Stimulated activated CD4-positive, alpha-beta T cell treated with anti-CD3 and anti-CD28 coated beads, Interleukin-2, amount 100 ng/mL, for 24 hours (primary cell): Measurements from ENCODE around the gene PDGFA.

Experiments used
- DNase-seq, 2 donors: peaks; one replicate each; pipeline ENCODE4 v3.0.0-alpha.2; 2020

The PDGFA gene

DNA sequence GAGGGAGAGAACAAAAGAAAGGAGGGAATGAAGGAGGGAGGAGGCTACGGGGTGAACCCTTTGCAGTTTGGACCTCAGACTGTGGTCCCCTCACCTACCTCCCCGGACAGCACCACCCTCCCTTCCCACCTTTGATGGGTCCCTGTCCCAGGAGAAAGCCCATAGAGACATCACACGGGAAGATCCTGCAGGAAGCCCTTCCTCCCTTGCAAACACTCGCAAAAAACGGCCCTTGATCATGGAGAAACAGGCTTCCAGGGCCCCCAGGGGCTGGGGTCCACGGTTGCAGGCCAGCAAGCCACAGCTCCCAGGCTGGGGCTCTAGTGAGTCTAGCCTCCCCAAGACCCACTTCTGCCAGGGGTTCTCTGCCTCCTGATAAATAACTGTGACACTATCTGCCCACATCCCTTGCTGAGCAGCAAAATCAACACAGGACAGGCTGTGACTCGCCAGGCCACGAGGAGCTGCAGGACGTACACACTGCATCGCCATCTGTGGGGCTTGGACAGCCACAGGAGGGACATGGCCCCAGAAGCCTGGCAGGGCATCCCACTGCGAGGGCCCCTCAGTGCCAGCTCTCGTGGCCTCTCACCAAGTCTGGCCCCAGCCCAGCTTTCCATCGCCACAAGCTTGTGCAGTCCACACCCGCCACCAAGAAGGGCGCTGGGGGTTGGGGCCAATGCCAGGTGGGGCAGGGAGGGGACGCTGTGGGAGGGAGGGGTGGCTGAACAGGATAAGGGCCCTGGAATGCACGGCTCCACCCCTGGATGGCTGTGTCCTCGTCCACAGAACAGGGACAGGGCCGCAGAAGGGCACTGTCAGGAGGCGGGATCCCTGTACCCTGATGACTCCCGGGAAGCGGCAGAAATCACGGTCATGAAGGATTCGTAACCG is 34.2 kb downstream of the PDGFA start:
- no peak for DNase-seq

DNA sequence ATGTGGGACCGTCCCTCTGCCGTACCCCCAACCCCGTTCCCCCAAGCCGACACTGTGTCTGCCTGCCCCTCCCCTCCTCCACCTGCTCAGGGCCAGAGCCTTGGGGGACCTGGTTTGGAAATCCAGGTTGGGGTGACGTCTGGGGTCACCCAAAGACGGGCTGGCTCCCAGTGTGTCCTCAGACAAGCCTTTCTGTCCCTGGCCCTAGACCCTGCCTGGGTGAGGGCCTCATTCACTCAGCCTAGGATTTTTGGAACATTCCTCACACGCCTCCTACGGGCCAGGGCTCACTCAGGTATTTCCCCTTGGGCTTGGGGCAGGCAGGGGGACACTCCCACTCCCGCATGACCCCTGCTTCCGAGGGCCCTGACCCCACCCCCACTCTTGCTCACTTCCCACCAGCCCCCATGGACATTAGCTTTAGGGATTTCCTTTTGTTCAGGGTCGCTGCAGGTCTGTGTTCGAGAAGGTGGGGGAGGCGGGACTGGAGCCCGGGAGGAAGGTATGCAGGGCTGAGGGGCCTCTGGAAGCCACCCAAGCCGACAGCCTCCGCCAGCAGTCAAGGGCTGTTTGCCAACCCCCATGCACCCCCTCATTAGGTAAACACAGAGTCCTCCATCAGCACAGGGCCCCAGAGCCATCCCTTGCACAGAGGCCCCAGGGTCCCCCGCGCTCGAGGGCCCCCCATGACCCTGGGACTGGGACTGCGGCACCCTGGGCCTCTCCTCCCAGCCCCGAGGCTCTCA is 35.1 kb downstream of the PDGFA start:
- DNase-seq: no peak

DNA sequence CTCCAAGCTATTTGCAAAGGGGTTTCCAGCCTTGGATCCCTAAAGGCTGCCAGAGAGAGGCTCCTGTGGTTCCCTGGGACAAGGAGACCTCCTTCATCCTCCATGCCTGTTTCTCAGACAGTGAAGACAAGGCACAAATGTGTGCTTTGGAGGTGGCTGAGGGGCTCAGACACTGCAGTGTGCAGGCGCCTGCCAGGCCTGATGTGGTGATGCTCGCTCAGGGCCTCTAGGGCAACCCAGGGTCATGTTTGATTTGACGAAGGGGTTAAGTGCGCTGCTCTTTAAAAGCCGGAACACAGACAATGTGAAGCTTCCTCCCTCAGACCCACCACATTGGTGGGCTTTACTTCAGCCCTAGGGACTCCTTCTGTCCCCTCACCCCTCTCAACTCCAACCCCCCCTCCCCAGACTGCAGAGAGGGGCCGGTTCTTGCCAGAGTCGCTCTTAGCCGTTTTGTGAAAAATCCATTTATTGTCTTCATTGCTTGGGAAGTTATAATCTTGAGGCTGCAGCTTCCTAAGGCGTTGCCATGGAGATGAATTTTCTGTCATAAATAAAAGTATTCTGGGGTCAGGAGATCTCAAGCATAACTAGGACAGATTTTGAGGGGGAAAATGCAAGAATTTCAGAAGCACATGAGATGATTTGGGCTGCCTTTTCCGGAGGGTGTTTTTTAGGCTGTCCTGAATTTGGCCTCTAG is 35.8 kb downstream of the PDGFA start:
- DNase-seq: no peak

DNA sequence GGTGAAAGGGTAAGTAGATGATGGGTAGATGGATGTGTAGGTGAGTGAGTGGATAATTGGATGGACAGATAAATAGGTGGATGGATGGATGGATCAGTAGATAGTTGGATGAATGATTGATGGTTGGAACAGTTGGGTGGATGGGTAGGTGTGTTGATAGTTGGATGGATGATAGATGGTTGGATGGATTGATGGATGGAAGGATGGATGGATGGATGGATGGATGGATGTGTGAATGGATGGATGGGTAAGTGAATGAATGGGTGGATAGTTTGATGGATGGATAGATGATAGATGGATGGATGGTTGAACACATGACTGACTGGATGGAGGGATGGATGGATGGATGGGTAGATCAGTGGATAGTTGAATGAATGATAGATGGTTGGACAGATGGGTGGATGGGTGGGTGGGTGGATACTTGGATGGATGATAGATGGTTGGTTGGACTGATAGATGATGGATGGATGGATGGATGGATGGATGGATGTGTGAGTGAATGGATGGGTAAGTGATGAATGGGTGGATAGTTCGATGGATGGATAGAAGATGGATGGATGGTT is 37.0 kb downstream of the PDGFA start:
- no peak for DNase-seq

DNA sequence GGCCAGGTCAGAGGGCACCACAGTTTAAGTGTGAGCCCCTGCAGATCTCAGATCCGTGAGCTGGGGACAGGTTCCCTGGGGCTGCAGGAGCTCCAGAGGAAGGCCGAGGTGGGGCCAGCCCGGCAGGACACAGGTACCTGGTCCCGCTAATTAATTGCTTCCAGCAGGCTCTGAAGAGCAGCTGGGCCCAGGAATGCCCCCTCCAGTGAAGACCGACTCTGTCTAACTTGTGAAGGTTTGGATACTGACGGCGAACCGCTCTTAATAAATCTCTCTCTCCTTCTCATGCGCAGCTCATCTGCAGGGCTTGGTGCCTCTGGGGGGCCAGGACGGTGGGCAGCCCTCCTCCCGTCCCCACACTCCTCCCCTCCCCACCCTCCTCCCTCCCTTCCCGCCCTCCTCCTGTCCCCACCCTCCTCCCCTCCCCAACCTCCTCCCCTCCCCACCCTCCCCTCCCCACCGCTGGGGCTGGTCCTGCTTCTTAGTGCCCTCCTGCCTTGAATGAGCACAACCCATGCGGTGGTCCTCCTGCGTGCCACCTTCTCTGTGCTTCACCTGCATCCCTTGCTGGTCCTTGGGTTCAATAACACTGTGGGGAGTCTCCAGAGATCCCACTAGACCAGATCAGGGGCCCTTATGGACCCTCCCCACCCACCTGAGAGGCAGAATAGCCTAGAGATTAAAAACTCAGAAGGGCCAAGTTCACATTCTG is 38.3 kb downstream of the PDGFA start:
- no peak for DNase-seq

DNA sequence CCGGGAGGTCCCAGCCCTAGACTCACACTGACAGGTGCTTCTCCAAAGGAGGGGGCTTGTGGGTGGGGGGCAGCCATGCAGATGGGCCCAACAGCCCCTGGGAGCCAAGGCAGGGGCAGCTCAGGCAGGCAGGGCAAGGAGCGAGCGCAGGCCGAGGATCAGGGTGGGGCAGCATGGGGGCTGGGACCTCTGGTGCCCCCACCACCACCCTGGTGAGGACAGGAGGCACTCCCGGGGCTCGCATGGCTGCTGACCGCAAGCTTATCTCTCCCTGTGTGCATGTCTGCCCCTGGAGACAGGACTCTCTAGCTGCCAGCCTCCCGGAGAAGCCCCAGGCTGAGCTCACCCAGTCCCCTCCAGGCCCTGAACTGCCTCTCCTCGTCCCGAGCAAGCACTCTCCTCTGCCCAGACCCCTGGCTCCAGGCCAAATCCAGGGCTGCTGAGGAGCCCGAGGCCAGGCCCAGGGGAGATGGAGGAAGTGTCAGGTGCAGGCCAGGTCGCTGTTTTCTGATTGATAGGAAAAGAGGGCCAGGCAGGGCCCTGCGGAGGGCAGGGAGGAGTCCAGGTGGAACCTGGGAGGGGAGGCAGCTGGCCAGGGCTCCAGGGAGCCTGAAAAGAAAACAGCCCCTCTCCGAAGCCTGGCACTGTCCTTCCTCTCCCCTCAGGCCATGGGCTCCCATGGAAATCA is 39.0 kb downstream of the PDGFA start:
- no peak for DNase-seq

DNA sequence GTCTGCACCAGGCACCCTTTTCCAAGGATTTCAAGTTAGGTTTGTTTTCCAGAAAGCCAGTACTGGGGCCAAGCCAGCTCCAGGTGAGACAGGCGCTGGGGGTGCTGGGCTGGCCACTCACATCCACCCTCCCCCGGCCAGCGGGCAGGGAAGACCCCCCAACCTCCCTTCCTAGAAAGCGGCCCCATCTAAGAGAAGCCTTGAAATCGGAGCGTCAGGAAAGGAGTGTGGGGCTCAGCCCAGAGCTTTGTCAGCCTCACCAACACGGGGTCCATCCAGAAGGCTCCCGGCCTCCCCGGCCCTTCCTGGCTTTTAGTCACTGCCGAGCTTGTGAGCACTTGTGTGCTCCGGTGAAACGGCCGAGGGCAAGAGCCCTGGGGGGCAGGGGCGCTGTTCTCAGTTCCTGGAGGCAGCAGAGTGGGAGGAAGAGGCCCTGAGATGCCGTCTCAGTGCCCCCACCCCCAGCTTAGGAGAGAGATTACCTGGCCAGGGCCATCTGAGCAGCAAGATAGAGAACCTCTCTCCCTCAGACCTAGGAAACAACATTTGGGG is 39.6 kb downstream of the PDGFA start:
- DNase-seq: no peak

DNA sequence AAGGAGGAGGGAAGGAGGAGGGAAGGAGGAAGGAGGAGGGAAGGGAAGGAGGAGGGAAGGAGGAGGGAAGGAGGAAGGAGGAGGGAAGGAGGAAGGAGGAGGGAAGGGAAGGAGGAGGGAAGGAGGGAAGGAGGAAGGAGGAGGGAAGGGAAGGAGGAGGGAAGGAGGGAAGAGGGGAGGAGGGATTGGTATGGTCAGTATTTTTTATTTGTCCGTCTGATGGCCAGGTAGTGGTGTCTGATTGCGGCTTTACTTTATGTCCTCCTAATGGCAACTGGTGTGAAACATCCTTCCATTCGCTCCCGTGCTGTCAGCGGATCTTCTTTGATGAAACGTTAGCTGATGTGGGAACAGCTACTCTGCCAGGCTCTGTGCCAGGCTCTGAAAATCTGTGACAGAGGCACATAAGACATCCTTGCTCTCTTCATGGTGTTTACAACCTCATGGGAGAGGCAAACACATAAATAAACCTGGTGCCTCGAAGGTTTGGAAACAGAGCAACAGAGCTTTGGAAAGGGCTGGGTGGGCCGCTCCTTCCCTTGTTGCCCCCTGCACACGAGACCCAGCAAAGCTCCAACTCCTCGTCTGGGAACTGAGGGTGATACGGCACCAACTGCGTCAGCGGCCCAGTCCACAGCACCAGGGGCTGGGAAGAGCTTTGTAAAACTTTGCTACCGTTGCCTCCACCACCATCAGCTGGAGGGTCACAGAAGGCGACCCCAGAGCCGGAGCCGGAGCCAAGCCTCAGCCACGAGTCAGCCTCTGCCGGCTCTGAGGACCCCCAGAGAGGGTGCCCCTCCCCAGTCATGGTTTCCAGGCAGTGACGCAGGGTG is 40.3 kb downstream of the PDGFA start:
- no peak for DNase-seq

DNA sequence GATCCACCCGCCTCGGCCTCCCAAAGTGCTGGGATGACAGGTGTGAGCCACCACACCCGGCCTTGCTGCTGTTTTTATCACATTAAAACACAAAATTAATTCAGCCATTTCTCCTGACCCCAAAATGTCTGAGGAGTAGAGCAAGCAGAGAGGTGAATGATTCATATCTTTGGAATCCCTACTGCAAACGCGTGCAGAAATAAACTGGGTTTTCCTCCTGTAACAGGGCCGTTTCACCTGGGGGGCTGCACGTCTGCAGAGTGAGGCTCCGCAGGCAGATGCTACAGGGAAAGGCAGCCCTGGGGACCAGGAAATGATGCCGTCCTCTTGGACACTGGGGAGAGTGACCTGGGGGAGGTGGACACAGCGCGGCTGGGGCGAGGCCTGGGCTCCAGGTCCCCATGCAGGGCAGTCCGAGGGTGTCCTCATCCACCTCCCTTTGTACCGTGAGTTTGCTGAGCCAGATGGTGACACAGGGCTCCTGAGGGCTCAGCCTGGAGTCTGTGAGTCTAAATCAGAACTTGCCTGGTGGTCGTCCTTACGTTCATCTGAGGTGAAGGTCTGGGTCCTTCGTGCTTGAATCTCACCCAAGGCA is 41.9 kb downstream of the PDGFA start:
- no peak for DNase-seq

DNA sequence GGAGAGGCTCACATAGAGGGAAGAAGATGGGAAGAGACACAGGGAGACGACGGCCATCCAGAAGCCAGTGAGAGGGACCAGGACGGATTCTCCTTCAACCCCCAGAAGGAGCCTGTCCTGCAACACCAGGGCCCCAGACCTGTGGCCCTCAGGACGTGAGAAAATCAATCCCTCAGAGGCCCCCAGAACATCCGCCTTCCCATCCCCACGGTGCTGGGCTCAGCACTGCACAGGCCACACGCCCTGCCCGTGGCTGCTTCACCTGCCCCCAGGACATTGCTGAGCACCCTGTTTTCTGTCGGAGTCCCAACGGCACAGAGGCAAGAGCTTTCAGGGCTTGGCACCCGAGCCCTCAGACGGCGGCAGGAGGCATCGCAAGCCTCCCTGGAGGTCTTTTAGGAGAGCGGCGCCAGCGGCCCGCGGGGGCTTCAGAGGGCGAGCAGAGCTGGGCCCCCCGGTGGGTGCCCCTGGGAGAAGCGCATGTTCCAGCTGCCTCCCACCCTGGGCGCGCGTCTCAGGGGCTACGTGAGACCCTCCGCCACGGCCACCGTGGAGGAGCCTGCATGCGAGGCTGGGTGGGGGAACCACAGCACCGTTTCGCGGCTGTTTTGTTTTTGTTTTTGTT is 42.8 kb downstream of the PDGFA start:
- DNase-seq: no peak

DNA sequence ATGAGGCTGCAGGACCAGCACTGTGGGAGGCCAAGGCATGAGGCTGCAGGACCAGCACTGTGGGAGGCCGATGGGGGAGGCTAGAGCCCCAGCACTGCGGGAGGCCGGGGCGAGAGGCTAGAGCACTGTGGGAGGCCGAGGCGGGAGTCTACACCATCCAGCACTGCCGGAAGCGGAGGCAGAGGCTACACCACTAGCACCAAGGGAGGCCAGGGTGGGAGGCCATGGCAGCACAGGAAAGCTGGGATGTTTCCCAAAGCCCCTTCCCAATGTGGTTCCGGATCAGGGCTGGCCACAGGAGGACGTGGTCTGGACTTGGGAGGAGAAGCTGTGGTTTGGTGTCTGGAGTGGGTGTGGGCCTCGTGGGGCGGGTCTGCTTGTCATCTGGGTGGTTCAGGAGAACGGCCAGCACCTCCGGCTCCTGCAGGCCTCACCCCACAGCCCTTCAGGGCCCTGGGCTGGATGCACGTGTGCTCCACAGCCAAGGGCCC is 43.6 kb downstream of the PDGFA start:
- DNase-seq: no peak

DNA sequence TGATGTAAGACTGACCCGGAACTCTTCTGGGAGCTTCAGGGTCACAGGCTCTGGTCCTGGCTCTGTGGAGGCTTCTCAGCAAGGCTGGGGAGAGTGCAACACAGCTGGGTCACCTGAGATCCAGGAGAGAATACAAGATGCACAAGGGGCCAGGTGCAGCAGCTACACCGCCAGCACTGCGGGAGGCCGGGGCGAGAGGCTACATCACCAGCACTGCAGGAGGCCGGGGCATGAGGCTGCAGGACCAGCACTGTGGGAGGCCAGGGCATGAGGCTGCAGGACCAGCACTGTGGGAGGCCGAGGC is 44.3 kb downstream of the PDGFA start:
- DNase-seq: no peak

DNA sequence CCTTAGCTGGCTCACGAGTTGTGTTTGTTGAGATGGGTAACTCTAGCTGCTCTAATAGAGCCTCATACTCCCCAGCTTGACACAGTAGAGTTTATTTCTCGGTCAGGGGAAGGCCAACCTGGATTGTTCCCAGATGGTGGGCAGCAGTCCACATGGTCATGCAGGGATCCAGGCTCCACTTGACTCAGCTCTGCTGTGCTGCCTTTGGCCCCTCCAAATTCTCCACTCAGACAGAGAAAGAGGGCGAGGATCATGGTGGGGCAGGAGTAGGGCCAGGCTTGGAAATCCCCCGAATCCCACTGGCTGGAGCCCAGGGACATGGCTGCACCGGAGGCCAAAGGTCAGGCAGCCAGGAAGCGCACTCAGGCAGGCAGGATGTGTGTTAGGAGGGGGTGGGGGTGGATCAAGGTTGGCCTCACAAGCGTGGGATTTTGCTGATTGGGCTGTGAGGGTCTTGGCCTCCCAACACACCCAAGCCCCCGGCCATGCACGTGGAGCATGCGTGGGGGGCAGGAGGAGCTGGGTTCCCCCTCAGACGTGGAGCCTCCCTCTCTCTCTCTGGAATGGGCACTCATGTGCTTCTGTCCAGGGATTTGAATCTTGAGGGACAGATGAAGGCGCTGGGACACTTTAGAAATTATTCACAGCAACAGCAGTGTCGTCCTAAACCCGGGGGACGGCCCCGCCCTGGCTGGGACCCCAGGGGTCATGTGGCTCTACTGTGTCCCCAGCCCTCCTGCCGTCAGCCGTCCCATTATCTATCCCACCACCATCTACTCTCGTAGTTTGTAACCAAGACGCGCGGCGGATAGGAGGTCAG is 44.8 kb downstream of the PDGFA start:
- DNase-seq: no peak

DNA sequence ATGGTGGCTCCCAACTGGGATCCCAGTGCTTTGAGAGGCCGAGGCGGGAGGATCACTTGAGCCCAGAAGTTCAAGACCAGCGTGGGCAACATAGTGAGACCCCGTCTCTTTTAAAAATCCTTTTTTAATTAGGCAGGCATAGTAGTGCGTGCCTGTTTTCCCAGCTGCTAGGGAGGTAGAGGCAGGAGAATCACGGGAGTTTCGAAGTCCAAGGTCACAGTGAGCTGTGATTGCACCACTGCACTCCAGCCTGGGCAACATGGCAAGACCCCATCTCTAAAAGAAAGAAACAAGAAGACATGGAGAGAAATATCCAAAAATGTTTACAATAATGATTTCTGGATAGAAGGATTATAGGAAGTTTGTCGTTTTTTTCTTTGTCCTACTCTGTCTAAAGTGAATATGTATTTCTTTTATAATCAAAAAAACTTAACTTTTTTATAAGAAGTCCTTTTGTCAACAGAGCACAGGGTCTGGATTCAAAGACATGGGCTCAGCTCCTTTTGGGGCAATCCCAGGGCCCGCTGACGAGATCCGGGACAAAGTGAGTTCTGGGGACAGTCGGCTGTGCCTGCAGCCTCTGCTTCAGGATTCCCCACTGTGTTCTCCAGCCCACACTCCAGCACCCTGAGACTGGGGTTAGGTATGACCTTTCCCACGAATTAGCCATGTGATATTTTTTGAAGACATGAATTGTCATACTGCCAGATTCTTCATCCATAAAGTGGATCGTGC is 45.6 kb downstream of the PDGFA start:
- DNase-seq: no peak

DNA sequence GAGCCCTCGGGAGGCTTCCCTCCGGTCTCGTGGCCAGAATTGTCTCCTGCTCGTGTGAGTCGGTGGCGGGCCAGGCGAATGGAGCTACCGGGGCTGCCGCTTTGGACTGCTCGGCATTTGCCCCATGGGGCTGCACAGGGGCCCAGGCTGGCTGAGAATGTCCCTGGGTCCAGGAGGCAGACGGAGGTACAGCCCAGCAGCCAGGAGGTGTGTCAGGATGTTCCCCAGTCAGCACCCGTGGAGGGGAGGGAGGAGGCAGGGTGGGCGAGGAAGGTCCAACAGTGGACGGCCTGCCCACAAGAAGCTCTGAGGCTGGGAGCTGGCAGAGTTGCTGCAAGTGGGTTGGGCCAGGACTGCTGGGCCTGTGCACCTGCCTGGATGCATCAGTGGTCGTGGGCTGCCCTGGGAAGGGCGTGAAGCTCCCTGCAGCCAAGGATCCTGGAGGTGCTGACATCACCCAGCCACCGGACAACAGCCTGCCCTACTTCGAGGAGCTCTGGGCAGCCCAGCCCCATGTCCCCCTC is 46.4 kb downstream of the PDGFA start:
- no peak for DNase-seq

DNA sequence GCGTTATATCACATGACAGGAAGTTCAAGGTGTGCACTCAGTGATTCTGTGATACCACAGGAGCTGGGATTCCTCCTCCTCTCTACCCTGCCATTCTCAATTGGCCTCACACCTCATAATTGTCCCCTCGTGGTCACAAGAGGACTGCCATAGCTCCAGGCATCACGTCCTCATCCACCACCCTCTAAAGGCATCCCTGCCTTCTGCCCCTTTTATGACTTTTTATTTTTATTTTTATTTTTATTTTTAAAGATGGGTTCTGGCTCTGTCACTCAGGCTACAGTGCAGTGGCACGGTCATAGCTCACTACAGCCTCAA is 47.0 kb downstream of the PDGFA start:
- no peak for DNase-seq

DNA sequence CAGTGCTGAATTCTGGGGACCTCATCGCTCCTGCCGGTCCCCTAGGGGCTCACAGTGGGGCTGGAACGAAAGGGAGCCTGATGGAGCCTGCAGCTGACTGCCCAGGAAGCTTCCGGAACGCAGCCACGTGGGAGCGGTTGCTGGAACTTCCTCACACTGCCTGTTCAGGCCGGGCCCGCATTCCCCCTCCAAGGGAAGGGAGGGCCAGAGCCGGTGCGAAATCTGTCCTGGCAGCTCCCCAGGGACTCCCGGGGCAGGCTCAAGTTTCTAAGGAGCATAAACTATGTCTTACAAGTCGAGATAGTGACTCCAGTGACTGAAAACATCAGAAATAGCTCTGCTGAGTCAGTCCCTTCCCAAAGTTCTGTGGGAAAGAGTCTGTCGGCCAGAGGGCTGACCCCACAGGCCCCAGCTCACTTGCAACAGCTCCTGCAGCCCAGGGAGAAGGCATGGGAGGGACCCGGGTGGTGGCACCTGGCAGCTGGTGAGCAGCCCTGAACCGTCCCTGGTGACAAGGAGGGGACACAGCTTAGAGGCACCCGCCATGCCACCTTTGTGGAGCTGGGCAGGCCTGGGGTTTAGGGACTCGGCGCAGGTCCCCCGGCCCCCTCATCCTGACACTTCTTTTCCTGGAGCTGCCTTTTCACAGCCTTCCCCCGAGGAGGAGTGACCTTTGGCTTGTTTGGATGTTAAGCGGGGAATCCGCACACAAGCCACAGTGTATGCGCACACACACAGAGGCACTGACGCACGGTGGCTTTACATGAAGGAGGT is 47.6 kb downstream of the PDGFA start:
- no peak for DNase-seq
